Measurements from ENCODE around the gene DOCK2. TPM values are rescaled to one million over a fixed set of nuclear protein-coding genes. Genes with fewer than 3 reads are reported as not detected.

The DOCK2 gene
- total RNA-seq, 2 experiments from 2014 or later, result 161 to 205 TPM

- BruUV-seq (replicated peaks), result no TSS peak
Observed at GRCh38 chr5:169904508-169904907, 267.4 kb downstream of the DOCK2 start.

DNA sequence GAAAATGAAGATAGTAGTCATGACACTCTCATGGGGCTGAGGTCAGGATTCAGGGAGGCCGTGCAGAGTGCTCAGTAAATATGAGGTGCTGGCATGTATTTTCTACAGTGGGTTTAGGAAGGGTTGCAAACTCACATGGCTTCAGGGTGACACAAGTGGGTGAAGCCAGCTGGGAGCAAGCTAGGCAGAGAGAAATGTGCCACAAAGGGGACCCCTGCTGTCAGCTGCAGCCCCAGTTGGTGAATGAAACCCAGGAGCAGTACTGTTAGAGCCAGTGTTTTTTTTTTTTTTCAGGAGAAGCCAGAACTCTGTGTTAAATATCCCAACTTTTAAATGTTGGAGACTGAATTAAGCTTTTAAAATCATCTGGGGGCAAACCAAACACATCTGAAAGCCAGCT, 267.9 kb downstream of the DOCK2 start:
- H3K9me2 ChIP-seq (ENCODE audit: insufficient read depth, low read length), result no peaks in the 10 kb centered on the region
- no peak for DNase-seq (ENCODE audit: low spot score)
- no peak overlapping the region for H2AFZ ChIP-seq (ENCODE audit: low read length)
- ChIA-PET CTCF (ENCODE audit: unreplicated experiment) (no interaction called here), POLR2A (interaction anchor here (0.7 kb wide), 5 partner anchors 28 to 961 kb away, joined by 3 to 6 read pairs (median 4); no protein-coding TSS in a partner anchor)
- no peaks in the 10 kb centered on the region for H4K20me1 ChIP-seq (ENCODE audit: insufficient read depth, low read length)
- no TSS peak for BruUV-seq (replicated peaks)
- H3K4me1 ChIP-seq (ENCODE audit: insufficient read depth, low read length, poor library complexity, severe bottlenecking), result no peaks in the 10 kb centered on the region
- H3K36me3 ChIP-seq (ENCODE audit: insufficient read depth, low read length), result no peaks in the 10 kb centered on the region; the same call in 1 of the 2 replicates
- no peaks in the 10 kb centered on the region for H3K79me2 ChIP-seq (ENCODE audit: insufficient read depth, low read depth, low read length)
- no peak overlapping the region for H3K27ac ChIP-seq (ENCODE audit: low read depth, low read length, poor library complexity, severe bottlenecking)
- intact Hi-C loops (cut with micrococcal nuclease; ENCODE audit: unreplicated experiment), result no loop called here
- no peak for TF ChIP-seq EZH2phosphoT487 (IDR thresholded peaks at IDR 0.05; ENCODE audit: borderline replicate concordance, low read depth, low read length)
- TF ChIP-seq, protein P1, sequence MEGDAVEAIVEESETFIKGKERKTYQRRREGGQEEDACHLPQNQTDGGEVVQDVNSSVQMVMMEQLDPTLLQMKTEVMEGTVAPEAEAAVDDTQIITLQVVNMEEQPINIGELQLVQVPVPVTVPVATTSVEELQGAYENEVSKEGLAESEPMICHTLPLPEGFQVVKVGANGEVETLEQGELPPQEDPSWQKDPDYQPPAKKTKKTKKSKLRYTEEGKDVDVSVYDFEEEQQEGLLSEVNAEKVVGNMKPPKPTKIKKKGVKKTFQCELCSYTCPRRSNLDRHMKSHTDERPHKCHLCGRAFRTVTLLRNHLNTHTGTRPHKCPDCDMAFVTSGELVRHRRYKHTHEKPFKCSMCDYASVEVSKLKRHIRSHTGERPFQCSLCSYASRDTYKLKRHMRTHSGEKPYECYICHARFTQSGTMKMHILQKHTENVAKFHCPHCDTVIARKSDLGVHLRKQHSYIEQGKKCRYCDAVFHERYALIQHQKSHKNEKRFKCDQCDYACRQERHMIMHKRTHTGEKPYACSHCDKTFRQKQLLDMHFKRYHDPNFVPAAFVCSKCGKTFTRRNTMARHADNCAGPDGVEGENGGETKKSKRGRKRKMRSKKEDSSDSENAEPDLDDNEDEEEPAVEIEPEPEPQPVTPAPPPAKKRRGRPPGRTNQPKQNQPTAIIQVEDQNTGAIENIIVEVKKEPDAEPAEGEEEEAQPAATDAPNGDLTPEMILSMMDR (conservative IDR thresholded peaks at IDR 0.05; ENCODE audit: low read length), result no peak
- no peak overlapping the region for H3K4me3 ChIP-seq (ENCODE audit: low read depth, low read length, poor library complexity, severe bottlenecking)
- H3K4me2 ChIP-seq (ENCODE audit: low read length), result no peak overlapping the region
- no peaks in the 10 kb centered on the region for H3K9me3 ChIP-seq (ENCODE audit: low read length)

More at GRCh38 chr5:169904508-169904907, 267.4 kb downstream of the DOCK2 start:
- no peak overlapping the region for H3K4me2 ChIP-seq (ENCODE audit: low read length)
- H2AFZ ChIP-seq (ENCODE audit: low read length), result no peak overlapping the region
- H3K9me3 ChIP-seq (ENCODE audit: low read length), result no peaks in the 10 kb centered on the region
- no peaks in the 10 kb centered on the region for H4K20me1 ChIP-seq (ENCODE audit: insufficient read depth, low read length)
- POLR2A ChIA-PET, result interaction anchor here (0.7 kb wide), 1 partner anchor 961 kb away, joined by 6 read pairs; no protein-coding TSS in a partner anchor
- no peaks in the 10 kb centered on the region for H3K9me2 ChIP-seq (ENCODE audit: insufficient read depth, low read length)
- CTCF ChIA-PET (ENCODE audit: unreplicated experiment), result no interaction called here
- H3K27ac ChIP-seq (ENCODE audit: low read depth, low read length, poor library complexity, severe bottlenecking), result no peak overlapping the region
- TF ChIP-seq EZH2phosphoT487 (IDR thresholded peaks at IDR 0.05; ENCODE audit: borderline replicate concordance, low read depth, low read length), result no peak
- TF ChIP-seq, protein P1 (conservative IDR thresholded peaks at IDR 0.05; ENCODE audit: low read length), result no peak
- no peak for DNase-seq (ENCODE audit: low spot score)
- peaks cover 2% of the 10 kb centered on the region; the same call in 1 of the 2 replicates for H3K36me3 ChIP-seq (ENCODE audit: insufficient read depth, low read length)
- no peaks in the 10 kb centered on the region for H3K4me1 ChIP-seq (ENCODE audit: insufficient read depth, low read length, poor library complexity, severe bottlenecking)
- H3K79me2 ChIP-seq (ENCODE audit: insufficient read depth, low read depth, low read length), result no peaks in the 10 kb centered on the region
- intact Hi-C loops (cut with micrococcal nuclease; ENCODE audit: unreplicated experiment), result no loop called here
- no peak overlapping the region for H3K4me3 ChIP-seq (ENCODE audit: low read depth, low read length, poor library complexity, severe bottlenecking)

DNA sequence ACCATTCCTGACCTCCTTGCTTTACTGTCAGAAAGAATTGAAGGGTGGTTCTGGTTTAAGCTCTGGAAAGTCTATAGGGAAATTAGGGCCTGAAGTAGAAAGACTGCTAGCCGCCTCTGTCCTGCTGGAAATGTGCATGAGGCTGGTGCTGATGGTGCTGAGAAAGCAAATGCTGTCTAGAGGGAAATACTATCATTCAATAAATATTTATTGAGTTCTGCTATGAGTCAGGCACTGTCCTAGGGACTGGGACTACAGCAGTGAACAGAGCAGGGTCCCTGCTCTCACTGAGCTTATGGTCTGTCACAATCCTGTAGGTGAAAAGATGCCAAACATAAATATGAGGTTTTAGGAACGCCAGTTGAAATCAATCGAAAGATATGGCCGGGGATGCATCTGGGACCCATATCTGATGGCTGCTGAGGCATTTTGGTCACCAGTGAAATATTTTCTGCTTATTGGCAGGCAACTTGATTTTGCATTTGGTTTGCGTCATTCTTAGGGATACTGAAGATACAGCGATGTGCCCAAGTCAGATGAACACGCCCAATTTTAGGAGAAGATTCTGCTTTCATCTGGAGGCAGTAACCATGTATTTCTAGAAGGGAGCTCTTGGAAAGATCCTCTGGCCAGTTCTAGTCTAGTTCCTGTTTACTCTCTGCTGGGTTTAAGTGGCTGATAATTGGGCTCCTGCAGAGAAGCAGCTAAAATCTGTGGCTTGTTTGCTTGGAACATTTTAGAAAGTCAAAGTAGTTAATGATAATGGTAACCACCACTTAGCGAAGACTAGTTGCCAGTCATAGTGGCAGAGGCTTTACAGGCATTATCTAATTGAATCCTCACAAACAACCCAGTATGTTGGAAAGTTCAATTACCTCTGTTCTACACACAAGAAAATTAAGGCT, 269.9 kb downstream of the DOCK2 start:
- Histone ChIP-seq H3K27ac (ENCODE audit: low read depth, low read length, poor library complexity, severe bottlenecking) (no peak overlapping the region), H3K4me2 (ENCODE audit: low read length) (no peak overlapping the region), H2AFZ (ENCODE audit: low read length) (no peak overlapping the region), H3K79me2 (ENCODE audit: insufficient read depth, low read depth, low read length) (no peaks in the 10 kb centered on the region), H3K4me3 (ENCODE audit: low read depth, low read length, poor library complexity, severe bottlenecking) (no peak overlapping the region), H4K20me1 (ENCODE audit: insufficient read depth, low read length) (no peaks in the 10 kb centered on the region), H3K9me2 (ENCODE audit: insufficient read depth, low read length) (no peaks in the 10 kb centered on the region), H3K9me3 (ENCODE audit: low read length) (no peaks in the 10 kb centered on the region), H3K4me1 (ENCODE audit: insufficient read depth, low read length, poor library complexity, severe bottlenecking) (no peaks in the 10 kb centered on the region), H3K36me3 (ENCODE audit: insufficient read depth, low read length) (no peaks in the 10 kb centered on the region; the same call in 1 of the 2 replicates)
- intact Hi-C loops (cut with micrococcal nuclease; ENCODE audit: unreplicated experiment), result no loop called here
- DNase-seq (ENCODE audit: low spot score), result no peak
- TF ChIP-seq EZH2phosphoT487 (IDR thresholded peaks at IDR 0.05; ENCODE audit: borderline replicate concordance, low read depth, low read length), result no peak
- TF ChIP-seq, protein P1 (conservative IDR thresholded peaks at IDR 0.05; ENCODE audit: low read length), result no peak
- ChIA-PET POLR2A (no interaction called here), CTCF (ENCODE audit: unreplicated experiment) (no interaction called here)
- no TSS peak for BruUV-seq (replicated peaks)

Measured in OCI-LY7 (cell line).